ENCODE results near the gene ACAN. TPM values are rescaled to one million over a fixed set of nuclear protein-coding genes. Genes with fewer than 3 reads are reported as not detected.
A peak's percentile ranks its signal among the peaks of the same experiment; 100 is the strongest.
"Not testable (repeated sequence)": the region's sequence is repeated elsewhere in the genome, so short reads cannot be mapped to it uniquely, and the experiment has no call there.

ACAN gene
- total and polyA plus RNA-seq, 8 donors = 0.52 to 1.4 (median 0.91) TPM

DNA sequence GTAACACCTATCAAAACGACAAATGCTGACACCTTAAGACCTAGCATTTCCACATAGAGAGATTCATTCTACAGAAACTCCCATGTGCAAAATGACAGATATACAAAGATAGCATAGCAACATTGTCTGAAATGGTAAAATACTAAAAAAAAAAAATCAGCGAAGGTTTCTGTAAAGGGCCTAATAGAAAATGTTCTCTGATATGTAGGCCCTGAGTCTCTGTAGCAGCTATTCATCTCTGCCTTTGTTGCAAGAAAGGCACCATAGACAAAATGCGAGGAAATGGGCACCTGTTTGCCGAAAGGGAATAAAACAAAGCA is 110.6 kb downstream of the ACAN start:
- intact Hi-C loops (cut with DNase I) = no loop called here
- no peaks in the 10 kb centered on the region for H3K9me3 ChIP-seq

GRCh38 chr15:88915354-88915753 is 112.1 kb downstream of the ACAN start:
- H3K9me3 ChIP-seq = no peaks in the 10 kb centered on the region
- H3K36me3 ChIP-seq = no peaks in the 10 kb centered on the region
- H3K4me1 ChIP-seq = peaks cover 6 to 44% of the 10 kb centered on the region in 2 donors
- intact Hi-C loops (cut with DNase I) = no loop called here
- H3K27ac ChIP-seq = no peak overlapping the region
- H3K4me3 ChIP-seq = no peak overlapping the region
- ATAC-seq (no peak), DNase-seq (no peak)
- H3K27me3 ChIP-seq = peaks cover 0 to 18% of the 10 kb centered on the region in 2 donors
- TF ChIP-seq, protein P1, sequence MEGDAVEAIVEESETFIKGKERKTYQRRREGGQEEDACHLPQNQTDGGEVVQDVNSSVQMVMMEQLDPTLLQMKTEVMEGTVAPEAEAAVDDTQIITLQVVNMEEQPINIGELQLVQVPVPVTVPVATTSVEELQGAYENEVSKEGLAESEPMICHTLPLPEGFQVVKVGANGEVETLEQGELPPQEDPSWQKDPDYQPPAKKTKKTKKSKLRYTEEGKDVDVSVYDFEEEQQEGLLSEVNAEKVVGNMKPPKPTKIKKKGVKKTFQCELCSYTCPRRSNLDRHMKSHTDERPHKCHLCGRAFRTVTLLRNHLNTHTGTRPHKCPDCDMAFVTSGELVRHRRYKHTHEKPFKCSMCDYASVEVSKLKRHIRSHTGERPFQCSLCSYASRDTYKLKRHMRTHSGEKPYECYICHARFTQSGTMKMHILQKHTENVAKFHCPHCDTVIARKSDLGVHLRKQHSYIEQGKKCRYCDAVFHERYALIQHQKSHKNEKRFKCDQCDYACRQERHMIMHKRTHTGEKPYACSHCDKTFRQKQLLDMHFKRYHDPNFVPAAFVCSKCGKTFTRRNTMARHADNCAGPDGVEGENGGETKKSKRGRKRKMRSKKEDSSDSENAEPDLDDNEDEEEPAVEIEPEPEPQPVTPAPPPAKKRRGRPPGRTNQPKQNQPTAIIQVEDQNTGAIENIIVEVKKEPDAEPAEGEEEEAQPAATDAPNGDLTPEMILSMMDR (IDR thresholded peaks at IDR 0.05) = no peak

More for the DNA sequence above, 110.6 kb downstream of the ACAN start:
- H3K27me3 ChIP-seq = peaks cover 0 to 13% of the 10 kb centered on the region in 2 donors
- peaks cover 0 to 4% of the 10 kb centered on the region in 2 donors for H3K36me3 ChIP-seq
- TF ChIP-seq, protein P1 (IDR thresholded peaks at IDR 0.05) = no peak
- peaks cover 4 to 40% of the 10 kb centered on the region in 2 donors for H3K4me1 ChIP-seq
- ATAC-seq (no peak), DNase-seq (no peak)
- H3K4me3 ChIP-seq = peak overlapping the region; percentile 72 to 76
- H3K27ac ChIP-seq = no peak overlapping the region

DNA sequence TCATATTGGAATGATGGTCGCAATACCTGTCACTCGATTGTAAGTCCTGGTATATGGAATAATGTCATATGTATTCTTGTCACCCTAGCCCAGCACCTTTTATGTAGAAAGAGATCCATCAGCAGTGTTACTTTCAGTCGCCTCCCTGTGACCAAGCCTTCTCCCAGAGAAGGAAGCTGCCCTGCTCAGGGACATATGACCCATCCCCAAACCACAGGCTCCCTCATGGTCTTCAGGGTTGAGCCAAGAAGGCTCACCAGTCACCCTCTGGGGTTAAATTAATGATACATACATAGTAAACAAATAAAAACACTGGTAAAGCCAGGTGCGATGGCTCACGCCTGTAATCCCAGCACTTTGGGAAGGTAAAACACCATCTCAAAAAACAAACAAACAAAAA is 114.5 kb downstream of the ACAN start:
- no peak for DNase-seq
- TF ChIP-seq, protein P1 (IDR thresholded peaks at IDR 0.05) = no peak
- intact Hi-C loops (cut with DNase I) = no loop called here

GRCh38 chr15:88918738-88919137 is 115.5 kb downstream of the ACAN start:
- intact Hi-C loops (cut with DNase I) = no loop called here
- peaks cover 0 to 5% of the 10 kb centered on the region in 2 donors for H3K27me3 ChIP-seq
- ATAC-seq = peak; percentile 95
- H3K9me3 ChIP-seq = no peaks in the 10 kb centered on the region
- H3K27ac ChIP-seq = no peak overlapping the region
- H3K4me1 ChIP-seq = peaks cover 6 to 18% of the 10 kb centered on the region in 2 donors
- H3K4me3 ChIP-seq = no peak overlapping the region
- peak in 1 of 4 donors; percentile 79 for DNase-seq
- TF ChIP-seq, protein P1 (IDR thresholded peaks at IDR 0.05) = no peak
- no peaks in the 10 kb centered on the region for H3K36me3 ChIP-seq

More for the DNA sequence above, 114.5 kb downstream of the ACAN start:
- Histone ChIP-seq H3K27ac (no peak overlapping the region), H3K36me3 (no peaks in the 10 kb centered on the region), H3K4me1 (peaks cover 6 to 26% of the 10 kb centered on the region in 2 donors), H3K27me3 (peaks cover 0 to 12% of the 10 kb centered on the region in 2 donors), H3K9me3 (no peaks in the 10 kb centered on the region), H3K4me3 (no peak overlapping the region)
- no peak for ATAC-seq

GRCh38 chr15:88920186-88920891 is 117.1 kb downstream of the ACAN start:
- ATAC-seq = no peak
- TF ChIP-seq, protein P1 (IDR thresholded peaks at IDR 0.05) = no peak

DNA sequence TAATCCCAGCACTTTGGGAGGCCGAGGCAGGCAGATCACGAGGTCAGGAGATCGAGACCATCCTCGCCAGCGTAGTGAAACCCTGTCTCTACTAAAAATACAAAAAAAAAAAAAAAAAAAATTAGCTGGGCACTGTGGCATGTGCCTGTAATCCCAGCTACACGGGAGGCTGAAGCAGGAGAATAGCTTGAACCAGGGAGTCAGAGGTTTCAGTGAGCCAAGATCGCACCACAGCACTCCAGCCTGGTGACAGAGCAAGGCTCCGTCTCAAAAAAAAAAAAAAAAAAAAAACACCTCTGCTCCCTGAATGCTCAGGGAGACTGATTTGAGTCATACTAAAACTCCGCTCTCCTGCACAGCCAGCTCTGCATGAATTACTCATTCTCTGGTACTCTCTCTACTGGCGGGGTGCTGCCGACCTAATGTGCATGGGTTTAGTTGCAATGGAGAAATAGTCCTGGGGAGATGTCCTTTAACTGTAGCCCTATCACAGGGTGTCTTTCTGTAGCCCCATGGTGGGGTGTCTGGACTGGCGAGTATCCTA is 117.7 kb downstream of the ACAN start:
- ATAC-seq; H3K4me3 ChIP-seq; H3K36me3 ChIP-seq; DNase-seq; H3K9me3 ChIP-seq; H3K27ac ChIP-seq; intact Hi-C loops (cut with DNase I); H3K27me3 ChIP-seq: not testable (repeated sequence)
- H3K4me1 ChIP-seq = peaks cover 6 to 15% of the 10 kb centered on the region in 2 donors

More at GRCh38 chr15:88920186-88920891, 117.1 kb downstream of the ACAN start:
- H3K36me3 ChIP-seq = no peaks in the 10 kb centered on the region
- H3K9me3 ChIP-seq = no peaks in the 10 kb centered on the region
- H3K4me1 ChIP-seq = peaks cover 6 to 15% of the 10 kb centered on the region in 2 donors
- H3K4me3 ChIP-seq = no peak overlapping the region
- H3K27ac ChIP-seq = no peak overlapping the region
- H3K27me3 ChIP-seq = peaks cover 0 to 5% of the 10 kb centered on the region in 2 donors
- no peak for DNase-seq
- intact Hi-C loops (cut with DNase I) = no loop called here

Data from left lung (tissue), 10 donors.